Sigmoid colon (tissue), 4 donors: ENCODE results near the gene ERG28.

Experiments
- EP300 ChIP-seq, 4 donors: sonication (generic); formaldehyde crosslinking; IDR thresholded peaks; one replicate each; pipeline ENCODE4 v1.6.1; 2017; ENCODE audit warnings: antibody characterized with exemption in 4 of 4
- POLR2A ChIP-seq, 2 donors: fragments of 450-650 bp; IDR thresholded peaks; one replicate each; pipeline ENCODE4 v1.6.1; 2016; ENCODE audit warnings: antibody characterized with exemption in 2 of 2, mild to moderate bottlenecking in 2 of 2, moderate library complexity in 2 of 2
- TF ChIP-seq, protein P1 (sequence below), 4 experiments: fragments of 450-650 bp in 3 of 4; fragments of 200-600 bp in 1 of 4; IDR thresholded peaks; one replicate each; pipeline ENCODE4 v1.5.1; 2016 to 2019; ENCODE audit warnings: antibody characterized with exemption in 4 of 4, mild to moderate bottlenecking in 3 of 4, moderate library complexity in 2 of 4

DNA sequence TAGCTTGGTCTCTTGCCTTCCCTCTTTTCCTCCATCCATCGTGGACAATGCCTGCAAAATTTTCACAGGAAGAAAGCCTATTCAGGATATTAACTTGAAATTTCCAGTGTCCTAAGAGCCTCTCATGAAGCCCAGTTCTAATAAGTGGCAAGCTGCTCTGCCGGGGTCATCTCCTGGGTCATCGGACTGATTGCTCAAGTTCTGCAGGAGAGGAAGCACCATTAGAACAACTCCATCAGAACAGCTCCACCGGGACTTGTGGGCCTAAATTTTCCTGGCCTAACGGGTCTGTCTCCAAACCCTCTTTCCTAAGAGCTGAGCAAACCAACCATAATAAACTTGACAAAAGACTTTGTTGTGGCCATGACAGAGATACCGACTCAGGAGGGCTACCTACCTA, 13.9 kb downstream of the ERG28 start:
- TF ChIP-seq, protein P1, sequence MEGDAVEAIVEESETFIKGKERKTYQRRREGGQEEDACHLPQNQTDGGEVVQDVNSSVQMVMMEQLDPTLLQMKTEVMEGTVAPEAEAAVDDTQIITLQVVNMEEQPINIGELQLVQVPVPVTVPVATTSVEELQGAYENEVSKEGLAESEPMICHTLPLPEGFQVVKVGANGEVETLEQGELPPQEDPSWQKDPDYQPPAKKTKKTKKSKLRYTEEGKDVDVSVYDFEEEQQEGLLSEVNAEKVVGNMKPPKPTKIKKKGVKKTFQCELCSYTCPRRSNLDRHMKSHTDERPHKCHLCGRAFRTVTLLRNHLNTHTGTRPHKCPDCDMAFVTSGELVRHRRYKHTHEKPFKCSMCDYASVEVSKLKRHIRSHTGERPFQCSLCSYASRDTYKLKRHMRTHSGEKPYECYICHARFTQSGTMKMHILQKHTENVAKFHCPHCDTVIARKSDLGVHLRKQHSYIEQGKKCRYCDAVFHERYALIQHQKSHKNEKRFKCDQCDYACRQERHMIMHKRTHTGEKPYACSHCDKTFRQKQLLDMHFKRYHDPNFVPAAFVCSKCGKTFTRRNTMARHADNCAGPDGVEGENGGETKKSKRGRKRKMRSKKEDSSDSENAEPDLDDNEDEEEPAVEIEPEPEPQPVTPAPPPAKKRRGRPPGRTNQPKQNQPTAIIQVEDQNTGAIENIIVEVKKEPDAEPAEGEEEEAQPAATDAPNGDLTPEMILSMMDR (IDR thresholded peaks at IDR 0.05): no peak
- TF ChIP-seq POLR2A (IDR thresholded peaks at IDR 0.05) (no peak), EP300 (IDR thresholded peaks at IDR 0.05) (no peak)
